ENCODE measurements around the gene A2M.

DNA sequence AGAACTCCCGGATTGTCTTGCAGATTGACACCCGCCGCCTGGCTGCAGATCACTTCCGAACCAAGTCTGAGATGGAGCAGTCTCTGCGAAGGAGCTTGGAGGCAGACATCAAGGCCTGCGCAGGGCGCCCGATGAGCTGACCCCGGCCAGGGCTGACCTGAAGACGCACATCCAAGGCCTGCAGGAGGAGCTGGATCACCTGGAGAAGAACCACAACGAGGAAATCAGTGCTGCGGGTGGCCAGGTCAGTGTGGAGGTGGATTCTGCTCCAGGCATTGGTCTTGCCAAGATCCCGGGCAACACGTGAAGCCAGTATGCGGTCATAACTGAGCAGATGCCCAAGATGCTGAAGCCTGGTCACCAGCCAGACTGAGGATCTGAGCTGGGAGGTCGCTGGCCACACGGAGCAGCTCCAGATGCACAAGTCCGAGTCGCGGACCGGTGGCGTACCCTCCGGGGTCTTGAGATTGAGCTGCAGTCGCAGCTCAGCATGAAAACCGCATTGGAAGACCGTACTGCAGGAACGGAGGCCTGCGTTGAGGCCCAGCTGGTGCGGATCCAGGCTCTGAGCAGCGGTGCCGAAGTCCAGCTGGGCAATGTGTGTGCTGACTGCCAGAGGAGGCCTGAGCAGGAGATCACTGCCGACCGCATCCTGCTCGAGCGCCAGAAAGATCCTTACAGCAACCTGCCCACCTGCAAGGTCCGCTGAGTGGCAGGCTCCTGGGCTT is 12.4 kb upstream of the A2M start:
- TF ChIP-seq, protein P1, sequence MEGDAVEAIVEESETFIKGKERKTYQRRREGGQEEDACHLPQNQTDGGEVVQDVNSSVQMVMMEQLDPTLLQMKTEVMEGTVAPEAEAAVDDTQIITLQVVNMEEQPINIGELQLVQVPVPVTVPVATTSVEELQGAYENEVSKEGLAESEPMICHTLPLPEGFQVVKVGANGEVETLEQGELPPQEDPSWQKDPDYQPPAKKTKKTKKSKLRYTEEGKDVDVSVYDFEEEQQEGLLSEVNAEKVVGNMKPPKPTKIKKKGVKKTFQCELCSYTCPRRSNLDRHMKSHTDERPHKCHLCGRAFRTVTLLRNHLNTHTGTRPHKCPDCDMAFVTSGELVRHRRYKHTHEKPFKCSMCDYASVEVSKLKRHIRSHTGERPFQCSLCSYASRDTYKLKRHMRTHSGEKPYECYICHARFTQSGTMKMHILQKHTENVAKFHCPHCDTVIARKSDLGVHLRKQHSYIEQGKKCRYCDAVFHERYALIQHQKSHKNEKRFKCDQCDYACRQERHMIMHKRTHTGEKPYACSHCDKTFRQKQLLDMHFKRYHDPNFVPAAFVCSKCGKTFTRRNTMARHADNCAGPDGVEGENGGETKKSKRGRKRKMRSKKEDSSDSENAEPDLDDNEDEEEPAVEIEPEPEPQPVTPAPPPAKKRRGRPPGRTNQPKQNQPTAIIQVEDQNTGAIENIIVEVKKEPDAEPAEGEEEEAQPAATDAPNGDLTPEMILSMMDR (IDR thresholded peaks at IDR 0.05; ENCODE audit: low read length): no peak
- no peak for TF ChIP-seq EZH2 (optimal IDR thresholded peaks at IDR 0.05; ENCODE audit: low read depth, low read length)
